Measurements from ENCODE around the gene ITPRIPL1. TPM values are rescaled to one million over a fixed set of nuclear protein-coding genes. Genes with fewer than 3 reads are reported as not detected.

Gene ITPRIPL1
- total RNA-seq, 1 donor from 2014 or later: 14.5 TPM

DNA sequence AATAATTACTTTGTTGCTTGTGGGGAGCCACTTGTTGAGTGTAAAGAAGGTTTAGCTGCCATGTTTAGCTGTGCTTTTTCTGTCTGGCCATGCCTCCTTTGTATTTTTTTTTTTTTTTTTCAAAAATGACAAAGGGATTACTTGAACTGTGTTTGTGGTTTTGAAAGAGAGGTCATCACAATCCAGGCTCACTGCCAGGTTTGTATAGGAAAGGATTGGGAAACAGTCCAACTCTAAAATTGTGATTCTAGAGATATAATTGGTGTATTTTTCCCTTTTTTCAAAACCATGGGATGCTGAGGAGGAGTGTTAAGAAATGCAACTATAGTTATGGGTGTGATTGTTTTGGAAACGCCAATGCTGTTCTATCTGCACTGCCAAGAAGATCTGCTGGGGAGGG is 4.3 kb downstream of the ITPRIPL1 start:
- TF ChIP-seq, protein P1, sequence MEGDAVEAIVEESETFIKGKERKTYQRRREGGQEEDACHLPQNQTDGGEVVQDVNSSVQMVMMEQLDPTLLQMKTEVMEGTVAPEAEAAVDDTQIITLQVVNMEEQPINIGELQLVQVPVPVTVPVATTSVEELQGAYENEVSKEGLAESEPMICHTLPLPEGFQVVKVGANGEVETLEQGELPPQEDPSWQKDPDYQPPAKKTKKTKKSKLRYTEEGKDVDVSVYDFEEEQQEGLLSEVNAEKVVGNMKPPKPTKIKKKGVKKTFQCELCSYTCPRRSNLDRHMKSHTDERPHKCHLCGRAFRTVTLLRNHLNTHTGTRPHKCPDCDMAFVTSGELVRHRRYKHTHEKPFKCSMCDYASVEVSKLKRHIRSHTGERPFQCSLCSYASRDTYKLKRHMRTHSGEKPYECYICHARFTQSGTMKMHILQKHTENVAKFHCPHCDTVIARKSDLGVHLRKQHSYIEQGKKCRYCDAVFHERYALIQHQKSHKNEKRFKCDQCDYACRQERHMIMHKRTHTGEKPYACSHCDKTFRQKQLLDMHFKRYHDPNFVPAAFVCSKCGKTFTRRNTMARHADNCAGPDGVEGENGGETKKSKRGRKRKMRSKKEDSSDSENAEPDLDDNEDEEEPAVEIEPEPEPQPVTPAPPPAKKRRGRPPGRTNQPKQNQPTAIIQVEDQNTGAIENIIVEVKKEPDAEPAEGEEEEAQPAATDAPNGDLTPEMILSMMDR (IDR thresholded peaks at IDR 0.05): no peak
- no peaks in the 10 kb centered on the region for H3K9me3 ChIP-seq
- no peak overlapping the region for H3K27ac ChIP-seq
- DNase-seq (ENCODE audit: low spot score in 2 of 2): no peak
- H3K4me3 ChIP-seq: no peak overlapping the region
- H3K36me3 ChIP-seq: no peaks in the 10 kb centered on the region
- peaks cover 0 to 6% of the 10 kb centered on the region in 2 donors for H3K4me1 ChIP-seq
- no peaks in the 10 kb centered on the region for H3K27me3 ChIP-seq
- intact Hi-C loops (cut with DNase I): loop anchor here (5.0 kb wide), 1 partner anchor 78 kb away; no protein-coding TSS in a partner anchor

DNA sequence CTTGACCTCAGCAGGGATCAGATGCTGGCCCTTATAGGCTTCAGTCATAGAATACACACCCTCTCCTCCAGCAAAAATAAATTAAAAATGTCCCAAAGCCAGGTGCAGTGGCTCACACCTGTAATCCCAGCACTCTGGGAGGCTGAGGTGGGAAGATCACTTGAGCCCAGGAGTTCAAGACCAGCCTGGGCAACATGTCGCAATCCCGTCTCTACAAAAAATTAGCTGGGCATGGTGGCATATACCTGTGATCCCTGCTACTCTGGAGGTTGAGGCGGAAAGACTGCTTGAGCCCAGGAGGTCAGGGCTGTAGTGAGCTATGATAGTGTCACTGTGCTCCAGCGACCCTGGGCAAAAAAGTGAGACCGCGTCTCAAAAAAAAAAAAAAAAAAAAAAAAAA is 4.8 kb downstream of the ITPRIPL1 start:
- no peaks in the 10 kb centered on the region for H3K9me3 ChIP-seq
- H3K27me3 ChIP-seq: no peaks in the 10 kb centered on the region
- peaks cover 0 to 6% of the 10 kb centered on the region in 2 donors for H3K4me1 ChIP-seq
- no peak for DNase-seq (ENCODE audit: low spot score in 2 of 2)
- H3K4me3 ChIP-seq: no peak overlapping the region
- TF ChIP-seq, protein P1 (IDR thresholded peaks at IDR 0.05): no peak
- intact Hi-C loops (cut with DNase I): loop anchor here (5.0 kb wide), 1 partner anchor 77 kb away; no protein-coding TSS in a partner anchor
- H3K27ac ChIP-seq: no peak overlapping the region
- no peaks in the 10 kb centered on the region for H3K36me3 ChIP-seq

DNA sequence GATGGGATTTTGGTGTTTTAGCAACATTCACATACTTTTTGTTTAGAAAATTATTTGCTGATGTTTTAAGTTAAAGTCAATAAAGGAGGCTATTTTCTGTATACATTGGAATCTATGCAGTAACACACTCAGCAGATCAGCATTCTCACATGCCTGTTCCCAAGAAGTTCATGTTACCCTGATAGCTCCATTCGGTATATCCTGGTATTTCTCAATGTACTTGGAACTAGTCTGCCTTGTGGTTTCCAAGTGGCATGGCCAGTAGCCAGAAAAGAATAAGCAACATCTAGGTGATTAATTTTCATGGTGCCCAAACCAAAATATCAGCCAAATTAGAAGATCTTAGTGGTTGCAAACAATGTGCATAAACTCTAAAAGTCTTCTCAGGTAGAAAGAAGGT is 5.3 kb downstream of the ITPRIPL1 start:
- intact Hi-C loops (cut with DNase I): no loop called here
- TF ChIP-seq, protein P1 (IDR thresholded peaks at IDR 0.05): no peak
- Histone ChIP-seq H3K9me3 (no peaks in the 10 kb centered on the region), H3K27ac (no peak overlapping the region), H3K4me1 (peaks cover 0 to 1% of the 10 kb centered on the region in 2 donors), H3K36me3 (no peaks in the 10 kb centered on the region), H3K27me3 (no peaks in the 10 kb centered on the region), H3K4me3 (no peak overlapping the region)
- no peak for DNase-seq (ENCODE audit: low spot score in 2 of 2)

DNA sequence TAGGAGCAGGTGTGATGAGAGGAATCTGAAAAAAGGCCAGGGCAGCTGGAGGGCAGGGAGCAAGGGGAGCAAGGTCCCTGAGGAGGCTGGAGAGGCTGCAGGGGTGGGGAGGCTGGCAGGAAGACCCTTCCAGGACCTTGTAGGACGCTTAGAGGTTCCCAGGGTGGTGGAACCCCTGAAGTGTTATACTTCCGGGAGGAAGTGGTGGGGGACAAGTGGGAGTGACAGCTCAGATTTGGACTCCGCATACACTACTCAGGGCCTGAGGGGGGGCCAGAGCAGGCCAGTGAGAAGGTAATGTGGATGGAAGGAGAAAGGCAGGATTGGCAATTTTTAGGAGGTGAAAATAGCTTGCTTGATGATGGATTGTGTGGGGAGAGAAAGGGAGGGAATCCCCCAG is 8.6 kb downstream of the ITPRIPL1 start:
- H3K4me1 ChIP-seq: no peaks in the 10 kb centered on the region
- H3K36me3 ChIP-seq: no peaks in the 10 kb centered on the region
- no peak overlapping the region for H3K4me3 ChIP-seq
- H3K27me3 ChIP-seq: no peaks in the 10 kb centered on the region
- no peak overlapping the region for H3K27ac ChIP-seq
- TF ChIP-seq, protein P1 (IDR thresholded peaks at IDR 0.05): no peak
- intact Hi-C loops (cut with DNase I): loop anchor here (2.0 kb wide), 2 partner anchors 19 to 29 kb away; partner anchors contain the start of gene SNRNP200
- no peaks in the 10 kb centered on the region for H3K9me3 ChIP-seq
- DNase-seq (ENCODE audit: low spot score in 2 of 2): no peak

DNA sequence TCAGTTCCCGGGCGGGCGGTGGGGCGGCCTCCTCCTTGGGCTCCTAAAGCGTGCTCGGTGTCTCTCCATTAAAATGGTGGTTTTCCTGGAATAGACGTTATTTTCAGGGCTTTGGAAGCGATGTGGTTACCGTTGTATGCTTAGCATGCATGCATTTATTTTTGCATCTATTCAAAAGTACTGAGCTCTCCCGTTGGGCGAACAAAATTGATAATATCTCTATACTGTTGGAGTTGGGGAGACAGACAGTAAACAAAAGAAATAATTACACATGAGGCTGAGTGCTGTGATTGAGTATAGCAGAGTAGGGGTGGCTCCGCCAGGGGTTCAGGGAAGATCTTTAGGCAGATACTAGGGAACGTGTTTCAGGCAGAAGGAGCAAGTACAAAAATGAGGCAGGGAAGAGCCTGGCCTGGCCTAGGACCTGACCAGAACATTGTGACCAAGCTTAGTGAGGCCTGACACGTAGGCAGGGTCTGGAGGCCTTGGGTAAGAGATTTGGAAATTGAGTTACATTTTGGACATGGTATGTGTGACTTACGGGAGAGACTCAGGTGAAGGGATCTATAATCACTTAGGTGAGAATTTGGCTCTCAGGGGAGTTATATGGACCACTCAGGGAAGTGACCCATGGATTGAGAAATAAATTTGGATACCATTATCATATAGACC is 11.1 kb downstream of the ITPRIPL1 start:
- DNase-seq (ENCODE audit: low spot score in 2 of 2): no peak
- Histone ChIP-seq H3K4me1 (no peaks in the 10 kb centered on the region), H3K4me3 (peak overlapping the region; percentile 73 to 74), H3K27me3 (no peaks in the 10 kb centered on the region), H3K36me3 (no peaks in the 10 kb centered on the region), H3K9me3 (no peaks in the 10 kb centered on the region), H3K27ac (no peak overlapping the region)
- intact Hi-C loops (cut with DNase I): loop anchor here (2.0 kb wide), 1 partner anchor 13 kb away; no protein-coding TSS in a partner anchor
- TF ChIP-seq, protein P1 (IDR thresholded peaks at IDR 0.05): no peak
